ENCODE measurements around the gene RHOG.
"Not testable (repeated sequence)": the region's sequence is repeated elsewhere in the genome, so short reads cannot be mapped to it uniquely, and the experiment has no call there.

RHOG gene

DNA sequence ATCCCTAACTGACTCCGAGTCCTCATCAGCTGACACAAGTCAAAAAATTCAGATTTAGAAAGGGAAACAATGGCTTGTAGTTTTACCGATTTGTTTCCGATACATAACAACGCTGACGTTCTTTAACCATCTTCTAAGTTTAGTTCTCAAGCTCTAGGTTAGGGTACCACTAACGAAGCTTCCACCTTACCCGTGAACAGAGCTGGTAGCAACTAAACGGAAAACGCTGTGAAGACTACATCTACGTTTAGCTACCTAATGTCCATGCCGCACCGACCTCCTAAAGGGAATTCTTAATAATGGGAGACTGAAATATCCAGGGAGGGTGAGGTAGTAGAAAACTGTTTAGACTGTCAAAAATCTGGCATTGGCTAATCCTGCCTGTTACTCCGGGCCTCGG, 44.4 kb downstream of the RHOG start:
- Mint-ChIP-seq H3K27ac (peak overlapping the region; percentile 98), H3K27me3 (ENCODE audit: low read depth, poor library complexity) (no peaks in the 10 kb centered on the region), H3K4me3 (peak overlapping the region; percentile 94), H3K9me3 (peaks cover 5% of the 10 kb centered on the region), H3K36me3 (ENCODE audit: low read depth) (peaks cover 45% of the 10 kb centered on the region), H3K4me1 (peaks cover 25% of the 10 kb centered on the region)
- no peak for TF ChIP-seq CTCF (IDR thresholded peaks at IDR 0.05)
- DNase-seq: no peak

- Mint-ChIP-seq H3K27ac (peak overlapping the region; percentile 98), H3K27me3 (ENCODE audit: low read depth, poor library complexity) (no peaks in the 10 kb centered on the region), H3K9me3 (peaks cover 5% of the 10 kb centered on the region), H3K4me1 (peaks cover 25% of the 10 kb centered on the region), H3K36me3 (ENCODE audit: low read depth) (peaks cover 45% of the 10 kb centered on the region), H3K4me3 (peak overlapping the region; percentile 94)
- no peak for DNase-seq
- TF ChIP-seq CTCF (IDR thresholded peaks at IDR 0.05): no peak
These were observed 44.8 kb downstream of the RHOG start for GRCh38 chr11:3796002-3796311.

DNA sequence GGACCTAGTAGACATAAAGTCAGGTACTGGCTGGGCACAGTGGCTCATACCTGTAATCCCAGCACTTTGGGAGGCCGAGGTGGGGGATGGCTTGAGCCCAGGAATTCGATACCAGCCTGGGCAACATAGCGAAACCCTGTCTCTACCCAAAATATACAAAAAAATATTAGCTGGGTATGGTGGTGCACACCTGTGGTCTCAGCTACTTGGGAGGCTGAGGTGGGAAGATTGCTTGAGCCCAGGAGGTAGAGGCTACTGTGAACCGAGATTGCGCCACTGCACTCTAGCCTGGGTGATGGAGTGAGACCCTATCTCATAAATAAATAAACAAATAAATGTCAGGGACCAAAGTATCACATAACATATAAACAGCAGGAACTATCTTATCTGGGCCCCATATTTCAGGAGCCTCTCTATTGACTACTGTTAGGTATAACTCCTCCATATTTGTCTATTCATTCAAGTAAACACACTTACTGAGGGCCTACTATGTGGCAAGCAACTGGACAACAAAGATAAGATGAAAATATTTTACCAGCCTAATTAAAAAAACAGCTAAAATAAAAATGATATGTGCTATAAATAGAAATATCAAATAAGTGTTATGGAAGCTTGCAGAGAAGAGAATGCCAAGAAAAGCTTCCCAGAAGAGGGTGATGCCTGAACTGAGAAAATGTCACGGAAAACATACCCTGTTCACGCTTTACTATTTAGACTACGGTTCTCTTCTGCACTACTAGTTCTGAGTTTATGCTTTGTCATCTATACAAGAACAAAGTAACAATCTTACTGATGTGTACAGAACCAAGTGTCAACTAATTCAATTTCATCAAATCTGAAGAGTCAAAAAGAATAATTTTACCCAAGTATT, 45.4 kb downstream of the RHOG start:
- no peaks in the 10 kb centered on the region for H3K27me3 Mint-ChIP-seq (ENCODE audit: low read depth, poor library complexity)

GRCh38 chr11:3794387-3794786, 46.4 kb downstream of the RHOG start:
- peaks cover 25% of the 10 kb centered on the region for H3K4me1 Mint-ChIP-seq
- H3K36me3 Mint-ChIP-seq (ENCODE audit: low read depth): peaks cover 55% of the 10 kb centered on the region
- DNase-seq; H3K9me3 Mint-ChIP-seq; H3K4me3 Mint-ChIP-seq; H3K27ac Mint-ChIP-seq; H3K27me3 Mint-ChIP-seq (ENCODE audit: low read depth, poor library complexity): not testable (repeated sequence)

More for the DNA sequence above, 45.4 kb downstream of the RHOG start:
- TF ChIP-seq CTCF (IDR thresholded peaks at IDR 0.05): no peak
- H3K27ac Mint-ChIP-seq: no peak overlapping the region
- H3K4me3 Mint-ChIP-seq: peak overlapping the region; percentile 94
- DNase-seq: no peak
- H3K36me3 Mint-ChIP-seq (ENCODE audit: low read depth): peaks cover 49% of the 10 kb centered on the region
- H3K4me1 Mint-ChIP-seq: peaks cover 25% of the 10 kb centered on the region
- H3K9me3 Mint-ChIP-seq: peaks cover 5% of the 10 kb centered on the region

DNA sequence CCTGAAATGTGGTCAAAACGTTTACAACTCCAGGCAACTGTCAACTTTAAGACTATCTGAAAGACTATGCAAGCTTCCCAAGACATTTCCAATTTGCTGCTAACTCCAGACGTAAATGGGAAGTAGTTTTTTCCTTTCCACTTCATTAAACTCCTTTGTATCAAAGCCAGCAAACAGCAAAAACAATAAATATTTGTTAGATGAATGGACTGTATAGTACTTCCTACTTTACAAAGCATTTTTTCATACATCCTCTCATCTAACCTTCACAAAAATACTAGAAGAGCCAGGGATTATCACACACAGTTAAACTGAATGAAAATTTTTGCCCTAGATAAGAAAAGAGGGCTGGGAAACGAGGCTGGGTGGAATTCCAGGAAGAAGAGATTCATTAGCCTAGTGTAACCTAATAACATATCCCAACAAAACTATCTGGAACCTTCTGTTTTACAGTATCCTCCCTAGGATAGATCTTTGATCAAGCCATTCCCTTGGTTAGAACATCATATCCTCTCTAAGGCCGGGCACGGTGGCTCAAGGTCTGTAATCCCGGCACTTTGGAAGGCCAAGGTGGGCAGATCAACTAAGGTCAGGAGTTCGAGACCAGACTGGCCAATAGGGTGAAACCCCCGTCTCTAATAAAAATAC, 53.9 kb downstream of the RHOG start:
- DNase-seq: no peak
- H3K4me1 Mint-ChIP-seq: peaks cover 23% of the 10 kb centered on the region
- H3K27me3 Mint-ChIP-seq (ENCODE audit: low read depth, poor library complexity): no peaks in the 10 kb centered on the region
- no peaks in the 10 kb centered on the region for H3K9me3 Mint-ChIP-seq
- peaks cover 66% of the 10 kb centered on the region for H3K36me3 Mint-ChIP-seq (ENCODE audit: low read depth)
- TF ChIP-seq CTCF (IDR thresholded peaks at IDR 0.05): no peak
- H3K27ac Mint-ChIP-seq: peak overlapping the region; percentile 80
- no peak overlapping the region for H3K4me3 Mint-ChIP-seq

DNA sequence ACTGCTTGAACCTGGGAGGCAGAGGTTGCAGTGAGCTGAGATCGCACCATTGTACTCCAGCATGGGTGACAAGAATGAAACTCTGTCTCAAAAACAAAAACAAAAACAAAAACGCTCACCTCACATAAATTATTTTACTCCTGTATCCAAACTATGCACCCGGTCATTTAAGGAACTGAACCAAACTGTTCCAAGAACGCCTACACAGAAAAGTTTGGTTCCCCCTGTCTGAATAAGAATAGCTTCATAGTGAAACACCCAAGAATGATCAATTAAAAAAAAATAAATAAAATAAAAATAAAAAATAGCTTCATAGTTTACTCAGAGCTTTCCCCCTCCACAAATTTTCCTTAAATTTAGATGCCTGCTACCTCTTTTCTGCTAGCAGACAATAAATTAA, 57.1 kb downstream of the RHOG start:
- no peak for DNase-seq
- peak overlapping the region; percentile 97 for H3K27ac Mint-ChIP-seq
- no peaks in the 10 kb centered on the region for H3K27me3 Mint-ChIP-seq (ENCODE audit: low read depth, poor library complexity)
- no peak overlapping the region for H3K4me3 Mint-ChIP-seq
- H3K36me3 Mint-ChIP-seq (ENCODE audit: low read depth): peaks cover 79% of the 10 kb centered on the region
- peaks cover 16% of the 10 kb centered on the region for H3K4me1 Mint-ChIP-seq
- no peak for TF ChIP-seq CTCF (IDR thresholded peaks at IDR 0.05)
- no peaks in the 10 kb centered on the region for H3K9me3 Mint-ChIP-seq
